Mesendoderm (in vitro differentiated cells): ENCODE data around the gene SPPL2A.
A peak's percentile ranks its signal among the peaks of the same experiment; 100 is the strongest.

Experiments used
- DNase-seq: peaks from one replicate; pipeline ENCODE4 v3.0.0; 2013
- H2AK5ac ChIP-seq: 2 replicates; pipeline ENCODE4 v1.6.1; 2013; ENCODE audit warnings: low read length, inconsistent platforms
- H2BK120ac ChIP-seq: 2 replicates; pipeline ENCODE4 v1.6.1; 2013; ENCODE audit warnings: low read depth, mild to moderate bottlenecking, low read length, moderate library complexity, mixed read lengths
- H2BK15ac ChIP-seq: replicated peaks from 2 replicates; pipeline ENCODE4 v1.6.1; 2013; ENCODE audit warnings: low read depth, mild to moderate bottlenecking, moderate library complexity
- H2BK5ac ChIP-seq: 2 replicates; pipeline ENCODE4 v1.6.1; 2013; ENCODE audit warnings: low read length, inconsistent platforms
- H3K18ac ChIP-seq: 2 replicates; pipeline ENCODE4 v1.6.1; 2013; ENCODE audit warnings: mild to moderate bottlenecking, low read length, mixed read lengths
- H3K23ac ChIP-seq: one replicate; pipeline ENCODE4 v1.6.1; 2013; ENCODE audit warnings: low read length
- H3K27ac ChIP-seq: 2 replicates; pipeline ENCODE4 v1.5.1; 2013; ENCODE audit warnings: low read depth, mild to moderate bottlenecking, inconsistent platforms, low read length, moderate library complexity
- H3K27me3 ChIP-seq: 2 replicates; pipeline ENCODE4 v1.6.1; 2013; ENCODE audit warnings: low read length, control low read depth, mild to moderate bottlenecking, inconsistent platforms; ENCODE audit not compliant: insufficient read depth, poor library complexity
- H3K36me3 ChIP-seq: 2 replicates; pipeline ENCODE4 v1.6.1; 2013; ENCODE audit warnings: low read length, inconsistent platforms; ENCODE audit not compliant: control insufficient read depth, insufficient read depth
- H3K4ac ChIP-seq: one replicate; pipeline ENCODE4 v1.6.1; 2013; ENCODE audit warnings: low read depth, mild to moderate bottlenecking, low read length, moderate library complexity
- H3K4me1 ChIP-seq: 2 replicates; pipeline ENCODE4 v1.6.1; 2013; ENCODE audit warnings: low read depth, low read length, inconsistent platforms; ENCODE audit not compliant: control insufficient read depth
- H3K4me2 ChIP-seq: 2 replicates; pipeline ENCODE4 v1.6.1; 2013; ENCODE audit warnings: low read length
- H3K4me3 ChIP-seq: 2 replicates; pipeline ENCODE4 v1.5.1; 2013; ENCODE audit warnings: mild to moderate bottlenecking, low read length
- H3K56ac ChIP-seq: one replicate; pipeline ENCODE4 v1.6.1; 2013; ENCODE audit warnings: low read length
- H3K79me1 ChIP-seq: 2 replicates; pipeline ENCODE4 v1.6.1; 2013; ENCODE audit warnings: low read length, inconsistent platforms
- H3K79me2 ChIP-seq: 2 replicates; pipeline ENCODE4 v1.6.1; 2013; ENCODE audit warnings: mild to moderate bottlenecking, low read length; ENCODE audit not compliant: control insufficient read depth, insufficient read depth
- H3K9ac ChIP-seq: 2 replicates; pipeline ENCODE4 v1.6.1; 2013; ENCODE audit warnings: low read length, inconsistent platforms
- H4K5ac ChIP-seq: one replicate; pipeline ENCODE4 v1.6.1; 2013; ENCODE audit warnings: low read length
- H4K8ac ChIP-seq: one replicate; pipeline ENCODE4 v1.6.1; 2013; ENCODE audit warnings: low read depth, mild to moderate bottlenecking, control low read depth, low read length, moderate library complexity
- WGBS: extraction: QIAGEN DNeasy Blood & Tissue Kit; methylation state at CpG from one replicate; pipeline ENCODE4 v1.1.7; 2013; ENCODE audit warnings: low lambda C conversion rate, missing lambda C conversion rate; ENCODE audit not compliant: insufficient coverage; ENCODE audit errors: extremely low coverage; 5-methylcytosine and 5-hydroxymethylcytosine counted together

Gene SPPL2A

DNA sequence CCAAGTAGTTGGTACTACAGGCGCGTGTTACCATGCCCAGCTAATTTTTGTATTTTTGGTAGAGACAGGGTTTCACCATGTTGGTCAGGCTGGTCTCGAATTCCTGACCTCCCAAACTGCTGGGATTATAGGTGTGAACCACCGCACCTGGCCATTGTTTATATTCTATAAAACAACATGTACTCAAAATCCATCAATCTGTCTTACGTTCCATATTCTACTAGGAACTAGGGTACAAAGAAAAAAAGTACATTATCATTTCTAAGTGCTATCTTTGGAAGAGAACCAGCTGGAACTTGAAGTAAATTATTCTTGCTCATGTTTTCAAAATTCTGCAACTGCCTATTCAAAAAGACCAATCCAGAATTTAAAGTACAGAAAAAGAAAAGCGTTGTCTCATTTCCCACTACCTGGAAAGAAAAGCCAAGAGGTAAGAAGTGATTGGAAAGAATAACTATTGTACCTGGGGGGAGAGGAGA is 15.2 kb downstream of the SPPL2A start:
- no peak overlapping the region for H3K4ac ChIP-seq
- no peaks in the 10 kb centered on the region for H3K27me3 ChIP-seq
- H3K36me3 ChIP-seq, result no peaks in the 10 kb centered on the region
- DNase-seq, result no peak
- H3K4me3 ChIP-seq, result no peak overlapping the region
- H3K4me2 ChIP-seq, result no peak overlapping the region
- no peak overlapping the region for H3K27ac ChIP-seq
- H2BK15ac ChIP-seq, result no peak overlapping the region
- no peak overlapping the region for H3K18ac ChIP-seq
- no peaks in the 10 kb centered on the region for H3K4me1 ChIP-seq
- H4K5ac ChIP-seq, result no peak overlapping the region
- H3K56ac ChIP-seq, result no peak overlapping the region
- peaks cover 3% of the 10 kb centered on the region for H3K79me1 ChIP-seq
- H2AK5ac ChIP-seq, result no peak overlapping the region
- no CpG with 5 or more reads among the region's 6 CpGs for WGBS
- no peak overlapping the region for H2BK120ac ChIP-seq
- no peaks in the 10 kb centered on the region for H3K79me2 ChIP-seq
- H4K8ac ChIP-seq, result no peak overlapping the region
- no peak overlapping the region for H2BK5ac ChIP-seq
- H3K9ac ChIP-seq, result no peak overlapping the region
- H3K23ac ChIP-seq, result no peak overlapping the region

DNA sequence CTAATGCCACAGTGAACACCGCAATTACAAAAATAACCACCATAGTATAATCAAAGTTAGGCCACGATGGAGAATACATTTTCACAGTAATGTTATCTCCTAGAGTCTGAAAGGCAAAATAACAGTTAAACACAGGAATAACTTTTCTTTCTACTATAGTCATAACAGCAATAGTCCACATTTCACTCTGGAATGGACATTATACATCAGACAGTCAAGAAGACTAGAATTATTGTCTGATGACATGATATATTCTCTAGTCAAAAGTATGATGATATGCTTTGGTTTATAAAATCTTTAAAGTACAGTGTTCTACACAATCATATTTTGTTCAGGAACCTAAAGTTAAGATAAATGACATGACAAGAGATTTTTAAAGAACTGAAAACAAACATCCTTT is 18.0 kb downstream of the SPPL2A start:
- Histone ChIP-seq H3K4ac (no peak overlapping the region), H4K5ac (no peak overlapping the region), H3K9ac (no peak overlapping the region), H3K4me1 (no peaks in the 10 kb centered on the region), H2BK15ac (no peak overlapping the region), H2AK5ac (no peak overlapping the region), H3K27ac (no peak overlapping the region), H3K4me3 (no peak overlapping the region), H3K27me3 (no peaks in the 10 kb centered on the region), H3K56ac (no peak overlapping the region), H3K79me1 (no peaks in the 10 kb centered on the region), H3K23ac (no peak overlapping the region), H2BK120ac (no peak overlapping the region), H3K79me2 (no peaks in the 10 kb centered on the region), H3K18ac (no peak overlapping the region), H4K8ac (no peak overlapping the region), H3K36me3 (no peaks in the 10 kb centered on the region), H3K4me2 (no peak overlapping the region), H2BK5ac (no peak overlapping the region)
- no peak for DNase-seq
- no CpG with 5 or more reads among the region's 2 CpGs for WGBS

DNA sequence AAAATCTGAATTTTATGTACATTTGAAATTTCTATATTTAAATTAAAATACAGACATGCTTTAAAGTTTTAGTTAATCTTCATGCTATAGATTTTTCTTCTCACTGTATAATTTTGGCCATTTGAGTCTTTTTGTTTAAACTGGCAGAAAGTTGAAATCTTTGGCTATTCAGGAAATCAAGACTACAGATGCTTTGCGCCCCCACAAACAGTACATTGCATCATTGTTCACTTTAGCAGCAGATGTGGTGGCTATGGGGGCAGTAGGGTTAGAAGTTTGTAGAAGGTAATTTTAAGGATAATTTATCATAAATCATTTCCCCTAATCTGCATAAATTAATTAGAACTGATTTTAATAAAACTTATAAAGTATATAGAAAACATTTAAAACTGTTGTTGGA is 20.9 kb downstream of the SPPL2A start:
- Histone ChIP-seq H3K4me3 (no peak overlapping the region), H2AK5ac (no peak overlapping the region), H3K4me2 (no peak overlapping the region), H3K18ac (no peak overlapping the region), H4K8ac (no peak overlapping the region), H3K56ac (no peak overlapping the region), H3K36me3 (no peaks in the 10 kb centered on the region), H2BK120ac (no peak overlapping the region), H2BK5ac (no peak overlapping the region), H3K4me1 (no peaks in the 10 kb centered on the region), H3K27me3 (no peaks in the 10 kb centered on the region), H3K4ac (no peak overlapping the region), H3K79me2 (no peaks in the 10 kb centered on the region), H3K27ac (no peak overlapping the region), H2BK15ac (no peak overlapping the region), H3K9ac (no peak overlapping the region), H3K79me1 (no peaks in the 10 kb centered on the region), H4K5ac (no peak overlapping the region), H3K23ac (no peak overlapping the region)
- DNase-seq, result no peak
- whole genome bisulfite sequencing, result no CpG with 5 or more reads among the region's 1 CpG

DNA sequence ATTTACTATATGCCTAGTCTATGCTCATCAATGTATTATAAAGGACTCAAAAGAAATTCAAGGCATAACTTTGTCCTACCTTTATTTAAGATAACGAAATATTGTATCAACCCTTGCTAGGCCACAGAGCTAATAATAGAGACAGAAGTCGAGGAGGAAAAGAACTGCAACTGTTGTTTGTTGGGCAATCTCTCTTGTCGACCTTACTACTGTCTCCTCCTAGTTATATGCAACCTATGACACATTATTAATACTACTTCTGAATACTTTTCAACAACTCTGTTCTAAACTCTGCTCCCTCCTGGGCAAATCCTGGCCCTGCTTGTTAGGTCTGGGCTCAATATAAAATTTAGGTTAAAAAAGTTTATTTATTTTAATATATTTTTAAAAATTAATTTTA is 24.6 kb downstream of the SPPL2A start:
- Histone ChIP-seq H3K36me3 (no peaks in the 10 kb centered on the region), H3K56ac (no peak overlapping the region), H2BK15ac (no peak overlapping the region), H2BK120ac (no peak overlapping the region), H3K4ac (no peak overlapping the region), H3K4me1 (no peaks in the 10 kb centered on the region), H4K5ac (no peak overlapping the region), H3K79me1 (no peaks in the 10 kb centered on the region), H3K23ac (no peak overlapping the region), H3K27ac (no peak overlapping the region), H2AK5ac (no peak overlapping the region), H3K18ac (no peak overlapping the region), H2BK5ac (no peak overlapping the region), H3K4me3 (no peak overlapping the region), H3K27me3 (no peaks in the 10 kb centered on the region), H3K4me2 (no peak overlapping the region), H3K9ac (no peak overlapping the region), H4K8ac (no peak overlapping the region), H3K79me2 (no peaks in the 10 kb centered on the region)
- no peak for DNase-seq
- no CpG with 5 or more reads among the region's 3 CpGs for WGBS

DNA sequence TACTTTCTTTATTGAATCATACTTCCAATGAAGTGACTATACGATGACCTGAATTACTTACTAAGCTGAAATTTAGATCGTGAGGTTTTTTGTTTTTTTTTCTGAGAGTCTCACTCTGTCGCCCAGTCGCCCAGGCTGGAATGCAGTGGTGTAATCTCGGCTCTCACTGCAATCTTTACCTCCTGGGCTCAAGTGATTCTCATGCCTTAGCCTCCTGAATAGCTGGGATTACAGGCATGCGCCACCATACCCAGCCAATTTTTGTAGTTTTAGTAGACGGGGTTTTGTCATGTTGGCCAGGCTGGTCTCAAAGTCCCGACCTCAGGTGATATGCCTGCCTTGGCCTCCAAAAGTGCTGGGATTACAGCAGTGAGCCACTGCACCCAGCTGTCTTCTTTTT is 28.7 kb downstream of the SPPL2A start:
- H3K9ac ChIP-seq, result no peak overlapping the region
- H3K4me1 ChIP-seq, result no peaks in the 10 kb centered on the region
- H4K5ac ChIP-seq, result no peak overlapping the region
- H2BK120ac ChIP-seq, result no peak overlapping the region
- no peak overlapping the region for H3K4me2 ChIP-seq
- no peak overlapping the region for H2BK5ac ChIP-seq
- no peak overlapping the region for H3K18ac ChIP-seq
- H3K27me3 ChIP-seq, result no peaks in the 10 kb centered on the region
- no peak overlapping the region for H3K4me3 ChIP-seq
- no peaks in the 10 kb centered on the region for H3K79me2 ChIP-seq
- H4K8ac ChIP-seq, result no peak overlapping the region
- no peak overlapping the region for H3K56ac ChIP-seq
- no peaks in the 10 kb centered on the region for H3K36me3 ChIP-seq
- no CpG with 5 or more reads among the region's 8 CpGs for WGBS
- H3K23ac ChIP-seq, result no peak overlapping the region
- H2BK15ac ChIP-seq, result no peak overlapping the region
- H3K4ac ChIP-seq, result no peak overlapping the region
- H3K79me1 ChIP-seq, result no peaks in the 10 kb centered on the region
- no peak overlapping the region for H2AK5ac ChIP-seq
- H3K27ac ChIP-seq, result no peak overlapping the region
- peak; percentile 2 for DNase-seq

DNA sequence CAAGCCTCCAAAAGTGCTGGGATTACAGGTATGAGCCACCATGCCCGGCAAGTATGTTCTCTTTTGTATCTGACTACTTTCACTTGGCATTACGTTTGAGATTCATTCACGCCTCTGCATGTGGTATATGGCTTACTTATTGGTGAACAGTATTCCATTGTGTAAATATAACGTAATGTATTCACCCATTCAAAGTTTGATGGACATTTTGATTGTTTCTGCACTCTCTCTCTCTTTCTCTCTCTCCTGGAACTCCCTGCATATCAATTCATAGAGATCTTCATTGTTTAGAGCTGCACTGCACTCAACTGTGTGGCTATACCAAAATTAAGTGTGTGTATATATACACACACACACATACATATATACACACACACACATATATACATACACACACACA is 30.4 kb downstream of the SPPL2A start:
- no peak overlapping the region for H3K23ac ChIP-seq
- no peak overlapping the region for H2BK15ac ChIP-seq
- H2AK5ac ChIP-seq, result no peak overlapping the region
- no peak overlapping the region for H3K4me3 ChIP-seq
- no peak overlapping the region for H4K5ac ChIP-seq
- H3K4ac ChIP-seq, result no peak overlapping the region
- H3K27me3 ChIP-seq, result no peaks in the 10 kb centered on the region
- H3K4me2 ChIP-seq, result no peak overlapping the region
- H4K8ac ChIP-seq, result no peak overlapping the region
- peaks cover 2% of the 10 kb centered on the region for H3K36me3 ChIP-seq
- no peak overlapping the region for H3K9ac ChIP-seq
- no CpG with 5 or more reads among the region's 4 CpGs for WGBS
- H3K27ac ChIP-seq, result no peak overlapping the region
- H3K18ac ChIP-seq, result no peak overlapping the region
- H3K79me2 ChIP-seq, result no peaks in the 10 kb centered on the region
- H3K4me1 ChIP-seq, result no peaks in the 10 kb centered on the region
- no peak overlapping the region for H2BK120ac ChIP-seq
- no peak for DNase-seq
- no peaks in the 10 kb centered on the region for H3K79me1 ChIP-seq
- H3K56ac ChIP-seq, result no peak overlapping the region
- H2BK5ac ChIP-seq, result no peak overlapping the region
